NCI-H446 treated with DMSO at 0.1 percent for 48 hours (cell line): ENCODE measurements around the gene INSIG1.

Source experiments
- DNase-seq: peaks from one replicate; lab custom pipeline; 2025; lab: John Stamatoyannopoulos, UW

Gene INSIG1

DNA sequence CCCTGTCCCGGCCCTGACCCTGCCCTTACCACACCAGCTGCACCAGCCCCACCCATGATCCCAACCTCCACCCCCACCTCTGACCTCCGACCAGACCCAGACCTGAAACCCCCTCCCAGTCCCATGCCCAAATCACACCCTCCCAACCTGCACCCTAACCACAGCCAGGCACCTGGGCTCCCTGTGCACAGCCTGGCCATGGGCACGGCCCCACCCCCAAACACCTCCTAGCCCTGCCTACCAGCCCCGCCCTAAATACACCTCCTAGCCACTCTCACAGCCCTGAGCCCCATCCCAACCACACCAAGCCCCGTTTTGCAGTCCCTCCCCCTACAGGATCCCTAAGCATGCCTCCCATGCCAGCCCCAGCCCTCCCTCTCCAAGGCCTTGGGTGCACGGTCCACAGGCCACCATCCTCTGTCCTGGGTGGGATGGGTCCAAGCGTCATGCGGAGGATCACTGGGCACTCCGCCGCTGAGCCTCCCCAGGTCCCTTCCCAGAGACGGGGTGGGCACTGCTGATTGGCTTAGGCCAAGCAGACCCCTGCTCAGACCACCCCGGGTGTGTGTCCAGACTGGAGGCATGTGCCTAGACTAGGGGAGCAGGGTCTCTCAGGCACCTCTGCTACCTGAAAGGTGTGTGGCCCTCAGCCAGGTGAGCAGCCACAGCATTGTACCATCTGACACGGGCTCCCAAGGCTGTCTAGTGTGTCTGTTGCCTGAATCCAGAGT, 30.1 kb downstream of the INSIG1 start:
- no peak for DNase-seq

DNA sequence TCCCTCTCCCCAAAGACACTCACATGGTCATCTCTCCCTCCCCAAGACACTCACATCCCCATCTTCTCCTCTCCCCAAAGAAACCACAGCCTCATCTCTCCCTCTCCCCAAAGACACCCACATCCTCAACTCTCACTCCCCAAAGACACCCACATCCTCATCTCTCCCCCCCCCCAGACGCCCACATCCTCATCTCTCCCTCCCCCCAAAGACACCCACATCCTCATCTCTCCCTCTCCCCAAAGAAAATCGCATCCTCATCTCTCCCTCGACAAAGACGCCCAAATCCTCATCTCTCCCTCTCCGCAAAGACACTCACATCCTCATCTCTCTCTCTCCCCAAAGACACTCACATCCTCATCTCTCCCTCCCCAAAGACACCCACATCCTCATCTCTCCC, 31.5 kb downstream of the INSIG1 start:
- DNase-seq = no peak

DNA sequence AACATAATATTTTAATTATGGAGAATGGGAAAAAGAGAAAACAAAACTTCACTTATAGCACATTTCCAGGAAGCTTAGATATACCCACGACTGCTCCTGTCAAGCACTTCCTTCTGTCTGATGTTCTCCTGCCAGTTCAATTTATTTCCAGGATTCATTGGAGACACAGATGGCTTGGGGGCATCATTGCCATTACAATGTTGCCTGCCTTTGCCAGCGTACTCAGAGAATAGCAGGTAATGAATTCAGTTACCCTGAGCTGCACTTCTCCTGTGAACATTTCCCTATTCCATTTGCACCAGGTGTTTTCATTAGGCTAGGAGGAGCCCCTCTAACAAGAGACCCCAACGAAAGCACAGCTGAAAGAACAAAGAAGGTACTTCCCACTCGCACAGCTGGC, 33.7 kb downstream of the INSIG1 start:
- DNase-seq = no peak

DNA sequence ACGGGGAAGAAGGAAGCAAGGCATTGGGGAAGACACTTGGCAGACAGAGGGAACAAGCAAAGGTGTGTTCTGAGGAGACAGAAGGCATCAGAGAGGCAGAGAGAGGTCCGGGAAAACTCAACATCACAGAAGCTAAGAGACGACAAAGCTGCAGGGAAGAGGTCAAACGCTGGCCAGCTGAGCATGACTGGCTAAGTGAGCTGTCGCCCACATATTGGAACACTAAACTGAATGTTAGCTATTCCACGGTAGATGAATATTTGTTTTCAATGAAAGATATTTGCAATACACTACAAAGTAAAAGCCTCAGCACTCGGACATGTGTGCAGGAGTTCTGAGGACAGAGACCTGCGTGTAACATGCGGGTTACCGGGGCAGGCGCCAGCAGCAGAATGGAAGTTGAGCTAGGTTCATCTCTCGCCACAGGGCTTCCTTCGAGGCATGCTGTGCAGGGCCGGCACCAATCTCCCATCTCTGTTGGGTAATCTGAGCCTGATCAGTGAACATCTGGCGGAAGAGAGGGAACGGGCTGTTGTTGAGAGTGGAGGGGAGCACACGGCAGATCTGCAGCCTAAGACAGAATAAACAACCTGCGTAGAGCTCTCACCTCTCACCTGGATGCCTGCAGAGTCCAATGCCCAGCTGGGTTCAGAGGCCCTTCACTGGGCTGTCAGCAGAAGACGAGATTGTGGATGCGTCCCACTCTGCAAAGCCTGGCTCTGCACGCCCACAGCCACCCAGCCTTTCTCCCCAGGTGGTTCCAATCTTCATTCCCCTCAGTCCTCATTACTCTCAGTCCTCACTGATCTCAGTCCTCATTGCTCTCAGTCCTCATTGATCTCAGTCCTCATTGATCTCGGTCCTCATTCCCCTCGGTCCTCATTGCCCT, 35.9 kb downstream of the INSIG1 start:
- no peak for DNase-seq

DNA sequence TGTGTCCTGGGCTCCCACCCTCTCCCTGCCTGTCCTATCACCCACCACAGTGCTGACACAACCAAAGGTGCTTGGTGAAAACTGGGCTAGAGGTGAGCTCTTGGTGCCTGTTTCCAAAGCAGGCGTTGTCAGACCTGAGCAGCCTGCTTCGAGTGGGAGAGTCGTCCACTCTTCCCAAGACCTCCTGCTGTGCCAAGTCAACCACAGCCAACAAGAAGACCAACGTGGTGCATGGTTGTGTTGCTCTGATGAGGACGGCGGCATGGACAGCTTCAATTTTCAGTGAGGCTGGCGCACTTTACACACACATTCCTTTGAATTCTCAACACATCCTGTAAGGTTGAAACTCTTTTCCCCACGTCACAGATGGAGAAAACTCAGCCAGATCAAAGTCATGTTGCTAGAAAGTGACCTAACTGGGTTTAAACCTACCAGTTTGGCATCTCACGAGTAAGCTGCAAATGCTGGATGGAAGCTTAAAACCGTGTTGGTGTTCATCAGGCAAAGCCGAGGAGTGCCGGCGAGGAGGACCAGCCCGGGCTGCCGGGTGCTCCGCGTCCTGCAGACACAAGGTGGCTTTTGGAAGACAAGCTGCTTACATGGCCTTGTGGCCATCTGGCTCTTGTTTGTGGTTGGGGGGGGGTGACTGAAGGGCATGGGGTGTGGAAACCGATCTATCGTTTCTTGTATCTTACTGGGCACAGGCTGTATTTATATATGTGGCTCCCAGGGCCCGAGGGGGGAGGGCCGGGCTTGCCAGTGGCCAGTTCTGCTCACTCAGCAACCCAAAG, 39.3 kb downstream of the INSIG1 start:
- DNase-seq = no peak

DNA sequence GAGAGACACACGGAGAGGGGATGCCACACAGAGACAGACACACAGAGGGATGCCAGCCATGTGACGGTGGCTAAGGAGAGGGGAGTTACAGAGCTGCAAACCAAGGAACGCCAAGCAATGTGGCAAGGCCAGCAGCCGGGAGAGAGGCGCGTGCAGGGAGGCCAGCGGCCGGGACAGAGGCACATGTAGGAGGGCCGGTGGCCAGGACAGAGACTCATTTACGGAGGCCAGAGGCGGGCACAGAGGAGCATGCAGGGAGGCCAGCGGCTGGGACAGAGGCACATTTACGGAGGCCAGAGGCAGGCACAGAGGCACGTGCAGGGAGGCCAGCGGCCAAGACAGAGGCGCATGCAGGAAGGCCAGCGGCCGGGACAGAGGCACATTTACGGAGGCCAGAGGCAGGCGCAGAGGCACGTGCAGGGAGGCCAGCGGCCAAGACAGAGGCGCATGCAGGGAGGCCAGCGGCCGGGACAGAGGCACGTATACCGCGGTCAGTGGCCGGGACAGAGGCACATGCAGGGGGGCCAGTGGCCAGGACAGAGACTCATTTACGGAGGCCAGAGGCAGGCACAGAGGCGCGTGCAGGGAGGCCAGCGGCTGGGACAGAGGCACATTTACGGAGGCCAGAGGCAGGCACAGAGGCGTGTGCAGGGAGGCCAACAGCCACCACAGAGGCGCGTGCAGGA, 40.4 kb downstream of the INSIG1 start:
- DNase-seq = no peak

DNA sequence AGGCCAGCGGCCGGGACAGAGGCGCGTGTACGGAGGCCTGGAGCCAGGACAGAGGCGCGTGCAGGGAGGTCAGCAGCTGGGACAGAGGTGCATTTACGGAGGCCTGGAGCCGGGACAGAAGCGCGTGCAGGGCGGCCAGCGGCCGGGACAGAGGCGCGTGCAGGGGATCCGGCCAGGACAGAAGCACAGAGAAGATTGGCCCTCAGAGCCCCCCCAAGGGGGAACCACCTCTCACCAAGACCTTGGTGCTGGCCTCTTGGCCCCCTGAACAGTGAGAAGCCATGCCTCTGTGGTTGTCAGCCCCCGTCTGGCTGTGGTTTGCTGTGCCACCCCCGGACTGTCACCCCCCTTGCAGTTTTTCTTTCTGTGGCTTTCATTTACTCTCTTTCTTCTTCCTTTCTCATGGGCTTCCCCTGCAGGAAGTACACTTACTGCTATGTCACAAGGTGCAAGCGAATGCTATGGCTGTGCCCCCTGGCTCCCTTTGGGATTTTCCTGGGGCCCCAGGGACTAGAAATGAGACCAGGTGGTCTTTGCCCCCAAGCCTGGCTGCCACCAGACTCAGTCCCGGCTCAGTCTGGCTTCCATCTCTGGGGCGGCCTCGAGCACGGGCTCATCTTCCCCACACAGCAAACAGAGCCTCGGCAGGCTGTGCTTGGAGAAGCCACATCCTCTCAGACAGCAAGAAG, 41.1 kb downstream of the INSIG1 start:
- no peak for DNase-seq

DNA sequence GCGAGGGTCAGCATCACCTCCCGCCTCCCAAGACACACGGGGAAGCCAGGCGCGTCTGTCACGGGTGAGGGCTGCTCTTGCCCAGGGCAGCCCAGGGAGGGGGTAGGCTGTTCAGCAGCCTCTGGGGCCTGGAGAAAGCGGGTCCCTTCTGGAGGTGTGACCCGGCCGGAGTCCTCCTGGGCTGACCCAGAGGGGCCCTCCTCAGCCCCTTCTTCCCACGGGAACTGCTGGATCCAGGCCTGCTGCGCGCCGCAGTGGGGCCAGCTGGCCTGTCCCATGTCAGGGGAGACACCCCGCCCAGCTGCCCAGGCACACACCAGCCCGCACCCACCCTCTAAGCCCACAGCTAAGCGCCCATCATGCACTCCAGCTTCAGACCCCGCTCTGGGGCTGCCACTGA, 41.8 kb downstream of the INSIG1 start:
- DNase-seq = no peak

DNA sequence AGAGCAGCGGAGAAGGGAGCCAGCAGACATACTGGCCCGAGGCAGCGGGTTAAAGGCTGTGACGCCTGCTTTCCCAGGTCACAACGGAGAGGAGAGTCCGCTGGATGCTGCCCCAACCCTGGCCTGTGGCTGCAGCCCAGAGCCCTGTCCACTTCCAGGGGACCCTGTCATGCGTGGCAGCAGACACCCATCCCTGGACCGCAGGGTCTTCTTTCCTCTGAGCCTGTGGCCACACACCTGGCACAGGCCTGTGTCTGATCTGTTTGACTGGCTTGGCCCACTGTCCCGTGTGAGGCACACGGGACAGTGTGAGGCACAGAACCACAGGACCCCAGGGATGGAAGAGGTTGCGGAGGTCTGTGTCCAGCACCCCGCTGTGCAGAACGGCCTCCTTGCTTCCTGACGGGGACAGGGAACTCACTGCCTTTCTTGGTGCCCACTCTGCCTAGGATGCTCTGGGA, 42.4 kb downstream of the INSIG1 start:
- DNase-seq = no peak

DNA sequence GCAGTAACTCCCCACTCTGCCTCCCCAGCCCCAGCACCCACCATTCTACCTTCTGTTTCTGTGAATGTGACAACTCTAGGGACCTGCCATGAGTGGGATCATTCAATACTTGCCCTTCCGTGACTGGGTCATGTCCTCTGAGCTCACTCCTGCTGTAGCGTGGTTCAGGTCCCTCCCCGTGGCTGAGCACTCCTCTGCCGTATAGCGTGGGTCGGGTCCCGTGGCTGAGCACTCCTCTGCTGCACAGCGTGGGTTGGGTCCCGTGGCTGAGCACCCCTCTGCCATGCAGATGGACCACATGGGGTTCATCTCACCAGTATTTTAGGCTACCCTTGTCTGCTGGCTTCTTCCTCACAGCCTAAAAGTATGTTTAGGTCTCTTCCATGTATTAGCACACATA, 43.0 kb downstream of the INSIG1 start:
- DNase-seq = no peak

DNA sequence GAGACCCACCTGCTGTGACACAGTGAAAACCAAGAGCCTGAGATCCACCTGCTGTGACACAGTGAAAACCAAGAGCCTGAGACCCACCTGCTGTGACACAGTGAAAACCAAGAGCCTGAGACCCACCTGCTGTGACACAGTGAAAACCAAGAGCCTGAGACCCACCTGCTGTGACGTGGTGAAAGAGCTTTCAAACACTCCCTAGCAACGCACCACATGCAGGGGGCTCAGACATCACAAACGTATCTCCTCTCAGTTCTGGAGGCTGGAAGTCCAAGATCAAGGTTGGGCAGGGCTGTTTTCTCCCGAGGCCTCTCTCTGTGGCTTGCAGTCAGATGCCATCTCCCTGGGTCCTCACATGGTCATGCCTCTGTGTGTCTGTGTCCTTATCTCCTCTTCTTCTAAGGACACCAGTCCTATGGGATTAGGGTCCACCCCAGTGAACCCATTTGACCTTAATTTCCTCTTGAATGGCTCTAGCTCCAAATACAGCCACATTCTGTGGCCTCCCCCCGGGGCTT, 43.8 kb downstream of the INSIG1 start:
- DNase-seq = no peak

DNA sequence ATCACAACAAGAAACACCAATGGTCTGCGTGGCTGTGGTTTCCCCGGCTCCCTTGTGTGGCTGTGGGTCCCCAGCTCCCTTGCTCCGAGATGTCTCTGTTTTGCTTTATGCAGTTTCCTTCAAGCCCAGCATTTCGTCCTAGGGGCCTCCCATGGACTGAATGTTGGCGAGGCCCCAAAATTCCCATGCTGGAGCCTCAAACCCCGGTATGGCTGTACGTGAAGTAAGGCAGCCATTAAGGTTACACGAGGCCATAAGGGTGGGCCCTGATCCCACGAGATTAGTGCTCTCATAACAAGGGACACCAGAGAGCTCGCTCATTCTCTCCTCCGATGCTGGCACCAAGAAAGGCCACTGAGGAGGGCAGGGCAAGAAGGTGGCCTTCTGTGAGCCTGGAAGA, 44.6 kb downstream of the INSIG1 start:
- DNase-seq = no peak

DNA sequence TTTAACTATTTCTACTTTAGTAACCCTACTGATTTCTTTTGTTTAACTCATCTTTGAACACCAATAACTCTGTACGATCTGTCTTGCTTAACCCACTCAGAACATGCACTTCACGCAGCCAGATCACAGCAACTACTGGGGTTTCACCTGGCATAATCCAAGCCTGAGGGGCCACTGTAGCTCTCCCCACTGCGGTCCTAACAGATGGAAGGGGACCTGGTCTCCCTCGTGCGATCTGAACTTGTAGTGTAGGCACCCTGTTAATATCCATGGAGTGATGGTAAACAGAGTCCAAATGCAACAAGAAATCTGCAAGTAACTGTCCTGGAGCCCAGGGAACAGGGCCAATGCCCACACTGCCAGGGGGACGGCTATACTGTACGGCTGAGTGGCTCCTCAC, 45.5 kb downstream of the INSIG1 start:
- DNase-seq = no peak

DNA sequence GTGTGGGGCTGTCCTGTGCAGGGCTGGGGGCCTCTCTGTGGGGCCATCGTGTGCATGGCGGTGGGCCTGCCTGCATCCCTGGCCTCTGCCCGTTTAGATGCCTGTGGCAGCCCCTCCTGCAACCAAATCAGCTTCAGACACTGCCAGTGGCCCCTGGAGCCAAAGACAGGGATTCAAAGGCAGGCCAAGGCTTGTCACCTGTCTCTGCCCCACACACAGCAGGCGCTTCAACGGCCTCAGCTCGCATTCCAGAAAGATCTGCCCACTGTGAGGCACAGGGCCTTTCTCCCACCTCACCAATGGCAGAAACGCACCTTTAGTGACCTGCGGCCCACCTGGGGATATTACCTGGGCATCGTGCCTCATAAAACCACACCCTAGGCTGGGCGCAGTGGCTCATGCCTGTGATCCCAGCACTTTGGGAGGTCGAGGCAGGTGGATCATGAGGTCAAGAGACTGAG, 46.0 kb downstream of the INSIG1 start:
- no peak for DNase-seq

DNA sequence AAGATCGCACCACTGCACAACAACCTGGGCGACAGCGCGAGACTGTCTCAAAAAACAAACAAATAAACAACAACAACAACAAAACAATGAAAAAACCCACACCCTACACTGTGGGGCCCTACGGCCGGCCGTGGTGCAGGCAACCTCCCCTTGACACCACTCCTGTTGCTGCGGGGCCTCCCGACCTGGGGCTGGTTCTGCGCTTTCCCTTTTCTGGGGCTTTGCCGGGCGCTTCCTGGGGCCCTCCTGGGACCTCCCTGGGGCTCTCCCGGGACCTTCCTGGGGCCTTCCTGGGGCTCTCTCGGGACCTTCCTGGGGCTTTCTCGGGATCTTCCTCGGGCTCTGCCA, 46.6 kb downstream of the INSIG1 start:
- no peak for DNase-seq

DNA sequence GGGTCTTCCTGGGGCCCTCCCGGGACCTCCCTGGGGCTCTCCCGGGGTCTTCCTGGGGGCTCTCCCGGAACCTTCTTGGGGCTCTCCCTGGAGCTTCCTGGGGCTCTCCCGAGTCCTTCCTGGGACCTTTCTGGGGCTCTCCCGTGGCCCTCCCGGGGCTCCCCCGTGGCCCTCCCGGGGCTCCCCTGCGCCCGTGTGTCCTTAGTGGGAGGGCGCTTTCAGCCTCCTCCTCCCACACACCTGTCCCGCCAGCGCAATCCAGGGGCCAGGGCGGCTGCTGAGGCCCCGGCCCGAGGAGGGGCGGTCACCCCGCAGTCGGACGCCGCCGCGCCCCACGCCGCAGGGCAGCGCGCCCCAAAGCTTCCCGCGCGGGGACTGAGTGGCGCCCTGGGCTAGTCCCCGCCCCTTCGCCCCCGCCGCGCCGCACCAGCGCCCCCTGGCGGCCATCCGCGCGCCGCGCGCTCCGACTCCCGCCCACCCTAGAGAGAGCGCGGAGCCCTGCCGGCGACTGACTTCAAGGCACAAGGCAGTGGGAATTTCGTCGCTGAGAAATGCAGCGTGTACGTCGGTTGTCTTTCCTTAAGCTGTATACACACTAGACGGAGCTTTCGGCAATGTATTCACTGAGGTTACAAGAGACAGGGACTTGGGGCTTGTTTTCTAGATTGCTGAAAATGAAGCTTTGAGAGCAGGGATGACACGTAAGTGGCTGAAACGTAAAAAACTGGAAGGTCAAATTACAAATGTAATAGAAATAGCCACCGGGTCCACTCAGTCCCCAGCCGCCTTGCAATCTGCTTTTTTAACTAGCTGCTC, 47.1 kb downstream of the INSIG1 start:
- DNase-seq = no peak

DNA sequence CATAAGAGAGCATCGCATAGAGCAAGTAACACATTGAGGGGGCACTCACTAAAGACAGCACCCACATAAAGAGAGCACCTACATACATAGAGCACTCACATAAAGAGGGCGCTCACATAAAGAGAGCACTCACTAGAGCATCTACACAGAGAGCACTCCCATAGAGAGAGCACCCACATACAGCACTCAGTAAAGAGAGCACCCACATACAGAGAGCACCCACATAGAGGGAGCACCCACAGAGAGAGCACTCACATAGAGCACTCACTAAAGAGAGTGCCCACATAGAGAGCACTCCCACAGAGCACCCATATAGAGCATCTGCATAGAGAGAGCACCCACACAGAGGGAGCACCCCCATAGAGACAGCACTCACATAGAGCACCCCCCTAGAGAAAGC, 47.8 kb downstream of the INSIG1 start:
- no peak for DNase-seq

DNA sequence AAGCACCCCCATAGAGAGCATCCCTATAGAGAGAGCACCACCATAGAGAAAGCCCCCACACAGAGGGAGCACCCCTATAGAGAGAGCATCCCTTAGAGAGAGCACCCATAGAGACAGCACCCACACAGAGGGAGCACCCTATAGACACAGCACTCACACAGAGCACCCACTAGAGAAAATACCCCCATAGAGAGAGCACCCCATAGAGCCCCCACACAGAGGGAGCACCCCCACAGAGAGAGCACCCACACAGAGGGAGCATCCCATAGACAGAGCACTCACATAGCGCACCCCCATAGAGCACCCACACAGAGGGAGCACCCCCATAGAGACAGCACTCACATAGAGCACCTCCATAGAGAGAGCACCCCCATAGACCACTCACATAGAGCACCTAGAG, 48.6 kb downstream of the INSIG1 start:
- DNase-seq = no peak

DNA sequence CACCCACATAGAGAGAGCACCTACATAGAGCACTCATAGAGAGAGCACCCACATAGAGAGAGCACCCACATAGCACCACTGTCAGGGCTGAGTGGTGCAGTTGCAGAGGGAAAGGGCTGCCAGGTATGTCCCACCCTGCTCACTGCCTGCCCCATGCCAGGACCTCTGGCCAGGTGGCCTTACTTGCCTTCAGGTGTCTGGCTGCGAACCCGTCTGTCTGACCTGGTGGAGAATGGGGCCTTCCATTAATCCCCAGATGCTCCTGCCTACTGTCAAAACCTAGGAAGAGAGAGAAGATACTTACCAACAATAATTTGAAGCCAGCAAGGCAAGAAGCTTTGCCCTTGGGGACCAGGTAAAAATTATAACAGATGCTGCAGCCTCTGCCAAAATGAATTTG, 51.1 kb downstream of the INSIG1 start:
- no peak for DNase-seq

DNA sequence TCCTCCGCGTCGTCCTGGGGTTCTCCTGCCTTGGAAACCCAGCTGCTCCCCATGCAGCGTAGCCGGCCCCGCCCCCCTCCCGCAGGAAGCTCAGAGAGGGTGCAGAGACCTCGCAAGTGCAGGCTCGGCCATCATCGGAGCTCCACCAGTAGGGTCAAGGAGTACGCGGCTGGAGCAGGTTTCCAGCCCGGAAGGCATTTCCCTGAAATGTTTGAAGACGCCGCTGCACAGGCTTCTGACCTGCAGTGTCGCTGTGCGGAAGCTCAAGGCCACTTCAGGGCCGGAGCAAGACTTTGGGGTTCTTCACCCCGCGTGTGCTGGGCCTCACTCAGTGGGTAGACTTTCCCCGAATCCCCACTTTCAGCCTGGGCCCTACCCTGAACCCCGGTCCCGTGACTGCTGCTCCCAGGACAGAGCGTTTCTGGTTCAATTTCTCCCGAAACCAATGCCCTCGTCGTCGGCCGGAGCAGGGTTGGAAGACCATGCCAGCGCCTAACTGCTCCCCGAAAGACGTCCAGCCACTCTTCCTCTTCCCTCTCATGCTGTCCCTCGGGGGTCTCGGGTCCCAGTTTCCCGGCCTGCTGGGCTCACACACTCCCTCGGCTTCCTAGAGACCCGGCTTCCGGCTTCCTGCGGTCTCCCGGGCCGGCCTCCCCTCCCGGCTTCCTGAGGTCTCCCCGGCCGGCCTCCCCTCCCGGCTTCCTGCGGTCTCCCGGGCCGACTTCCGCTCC, 52.1 kb downstream of the INSIG1 start:
- no peak for DNase-seq
